Lower leg skin (tissue), 3 donors: Measurements from ENCODE around the gene PRC1.

Experiments
- POLR2A ChIP-seq, 2 donors: fragments of 450-650 bp; IDR thresholded peaks; one replicate each; pipeline ENCODE4 v1.6.1; 2016 to 2017; ENCODE audit warnings: antibody characterized with exemption in 2 of 2, mild to moderate bottlenecking in 1 of 2, moderate library complexity in 1 of 2
- TF ChIP-seq, protein P1 (sequence below), 3 donors: fragments of 450-650 bp; IDR thresholded peaks; one replicate each; pipeline ENCODE4 v1.5.1; 2016; ENCODE audit warnings: antibody characterized with exemption in 3 of 3, mild to moderate bottlenecking in 3 of 3, moderate library complexity in 2 of 3

DNA sequence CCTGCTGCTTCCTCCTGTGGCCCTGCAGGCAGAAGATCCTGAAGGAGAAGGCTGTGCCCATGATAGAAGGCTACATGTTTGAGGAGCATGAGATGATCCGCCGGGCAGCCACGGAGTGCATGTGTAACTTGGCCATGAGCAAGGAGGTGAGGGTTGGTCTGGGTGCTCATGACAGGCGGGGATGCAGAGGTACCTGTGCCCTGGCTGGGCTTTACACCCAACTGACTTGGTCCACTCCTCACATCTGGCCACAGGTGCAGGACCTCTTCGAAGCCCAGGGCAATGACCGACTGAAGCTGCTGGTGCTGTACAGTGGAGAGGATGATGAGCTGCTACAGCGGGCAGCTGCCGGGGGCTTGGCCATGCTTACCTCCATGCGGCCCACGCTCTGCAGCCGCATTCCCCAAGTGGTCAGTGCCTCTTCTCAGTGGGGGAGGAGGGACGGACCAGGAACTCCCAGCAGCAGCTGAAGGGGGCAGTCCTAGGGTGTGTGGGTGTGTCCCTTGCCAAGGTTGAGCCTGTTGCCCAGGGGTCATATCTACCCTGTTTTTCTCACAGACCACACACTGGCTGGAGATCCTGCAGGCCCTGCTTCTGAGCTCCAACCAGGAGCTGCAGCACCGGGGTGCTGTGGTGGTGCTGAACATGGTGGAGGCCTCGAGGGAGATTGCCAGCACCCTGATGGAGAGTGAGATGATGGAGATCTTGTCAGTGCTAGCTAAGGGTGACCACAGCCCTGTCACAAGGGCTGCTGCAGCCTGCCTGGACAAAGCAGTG lies 41.2 kb downstream of the PRC1 start:
- TF ChIP-seq, protein P1, sequence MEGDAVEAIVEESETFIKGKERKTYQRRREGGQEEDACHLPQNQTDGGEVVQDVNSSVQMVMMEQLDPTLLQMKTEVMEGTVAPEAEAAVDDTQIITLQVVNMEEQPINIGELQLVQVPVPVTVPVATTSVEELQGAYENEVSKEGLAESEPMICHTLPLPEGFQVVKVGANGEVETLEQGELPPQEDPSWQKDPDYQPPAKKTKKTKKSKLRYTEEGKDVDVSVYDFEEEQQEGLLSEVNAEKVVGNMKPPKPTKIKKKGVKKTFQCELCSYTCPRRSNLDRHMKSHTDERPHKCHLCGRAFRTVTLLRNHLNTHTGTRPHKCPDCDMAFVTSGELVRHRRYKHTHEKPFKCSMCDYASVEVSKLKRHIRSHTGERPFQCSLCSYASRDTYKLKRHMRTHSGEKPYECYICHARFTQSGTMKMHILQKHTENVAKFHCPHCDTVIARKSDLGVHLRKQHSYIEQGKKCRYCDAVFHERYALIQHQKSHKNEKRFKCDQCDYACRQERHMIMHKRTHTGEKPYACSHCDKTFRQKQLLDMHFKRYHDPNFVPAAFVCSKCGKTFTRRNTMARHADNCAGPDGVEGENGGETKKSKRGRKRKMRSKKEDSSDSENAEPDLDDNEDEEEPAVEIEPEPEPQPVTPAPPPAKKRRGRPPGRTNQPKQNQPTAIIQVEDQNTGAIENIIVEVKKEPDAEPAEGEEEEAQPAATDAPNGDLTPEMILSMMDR (IDR thresholded peaks at IDR 0.05): no peak
- TF ChIP-seq POLR2A (IDR thresholded peaks at IDR 0.05): no peak
